WTC11 (cell line): Measurements from ENCODE around the gene ITCH. TPM values are rescaled to one million over a fixed set of nuclear protein-coding genes. Genes with fewer than 3 reads are reported as not detected.

Experiments
- ATAC-seq: fragments of 200-7000 bp; cut with Tn5 transposase; 2 replicates; pipeline ENCODE4 v1.10.0; 2021; ENCODE audit warnings: mild to moderate bottlenecking, moderate library complexity
- CTCF ChIA-PET: fragments of 300-600 bp; sonication (Branson Sonifier 250); formaldehyde crosslinking; loops from one replicate; lab custom pipeline; 2021; ENCODE audit warnings: antibody characterized with exemption; lab: Charles Lee
- POLR2A ChIA-PET: fragments of 350-600 bp; sonication (Branson Sonifier 250); formaldehyde crosslinking; loops from one replicate; lab custom pipeline; 2021; ENCODE audit warnings: antibody characterized with exemption; lab: Charles Lee
- DNase-seq: peaks from one replicate; pipeline ENCODE4 v3.0.0; 2021; ENCODE audit warnings: low spot score
- H3K27ac Mint-ChIP-seq: 2 replicates; pipeline ENCODE4 v1.8.0; 2021; ENCODE audit warnings: mixed read lengths
- H3K27me3 Mint-ChIP-seq: 2 replicates; pipeline ENCODE4 v1.8.0; 2021; ENCODE audit warnings: low read depth, mild to moderate bottlenecking, moderate library complexity, mixed read lengths
- H3K36me3 Mint-ChIP-seq: 2 replicates; pipeline ENCODE4 v1.8.0; 2021; ENCODE audit warnings: mixed read lengths
- H3K4me1 Mint-ChIP-seq: 2 replicates; pipeline ENCODE4 v1.8.0; 2022; ENCODE audit warnings: mixed read lengths
- H3K4me3 Mint-ChIP-seq: 2 replicates; pipeline ENCODE4 v1.8.0; 2021; ENCODE audit warnings: mild to moderate bottlenecking, moderate library complexity, mixed read lengths
- H3K9me3 Mint-ChIP-seq: 2 replicates; pipeline ENCODE4 v1.8.0; 2021; ENCODE audit warnings: mixed read lengths
- CREB1 ChIP-seq: sonication (generic); formaldehyde crosslinking; IDR thresholded peaks from 2 replicates; pipeline ENCODE4 v1.8.0; 2023; ENCODE audit warnings: mild to moderate bottlenecking, missing genetic modification reagents
- ESRRA ChIP-seq: sonication (generic); formaldehyde crosslinking; IDR thresholded peaks from 2 replicates; pipeline ENCODE4 v1.8.1; 2022; ENCODE audit warnings: mild to moderate bottlenecking, missing genetic modification reagents, borderline replicate concordance
- ETV6 ChIP-seq: sonication (generic); formaldehyde crosslinking; IDR thresholded peaks from 2 replicates; pipeline ENCODE4 v1.8.1; 2022; ENCODE audit warnings: mild to moderate bottlenecking, missing genetic modification reagents
- GTF2I ChIP-seq: fragments of 250-450 bp; sonication (Bioruptor Pico); conservative IDR thresholded peaks from 2 replicates; pipeline ENCODE4 v1.4.0; 2021; ENCODE audit warnings: mild to moderate bottlenecking
- HMGXB4 ChIP-seq: sonication (generic); formaldehyde crosslinking; IDR thresholded peaks from 2 replicates; pipeline ENCODE4 v1.8.1; 2023; ENCODE audit warnings: mild to moderate bottlenecking, moderate library complexity, missing genetic modification reagents
- IRF1 ChIP-seq: sonication (generic); formaldehyde crosslinking; IDR thresholded peaks from 2 replicates; pipeline ENCODE4 v1.8.0; 2023; ENCODE audit warnings: missing genetic modification reagents
- JAZF1 ChIP-seq: fragments of 250-450 bp; sonication (Bioruptor Pico); IDR thresholded peaks from 2 replicates; pipeline ENCODE4 v1.9.0; 2021; ENCODE audit warnings: moderate library complexity, mild to moderate bottlenecking, inconsistent platforms
- NFATC4 ChIP-seq: fragments of 250-450 bp; sonication (Bioruptor Pico); IDR thresholded peaks from 2 replicates; pipeline ENCODE4 v1.9.0; 2021; ENCODE audit warnings: mild to moderate bottlenecking
- NFE2L1 ChIP-seq: sonication (generic); formaldehyde crosslinking; IDR thresholded peaks from 2 replicates; pipeline ENCODE4 v1.8.1; 2023; ENCODE audit warnings: missing genetic modification reagents
- NR3C1 ChIP-seq: sonication (generic); formaldehyde crosslinking; conservative IDR thresholded peaks from 2 replicates; pipeline ENCODE4 v1.8.1; 2023; ENCODE audit warnings: low read depth, mild to moderate bottlenecking, missing genetic modification reagents
- OVOL2 ChIP-seq: fragments of 250-450 bp; sonication (Bioruptor Pico); IDR thresholded peaks from 2 replicates; pipeline ENCODE4 v1.9.0; 2021; ENCODE audit warnings: mild to moderate bottlenecking, borderline replicate concordance
- PRRX2 ChIP-seq: fragments of 250-450 bp; sonication (Bioruptor Pico); IDR thresholded peaks from 2 replicates; pipeline ENCODE4 v1.8.0; 2021; ENCODE audit warnings: mild to moderate bottlenecking
- RORB ChIP-seq: fragments of 250-450 bp; sonication (Bioruptor Pico); IDR thresholded peaks from 2 replicates; pipeline ENCODE4 v1.9.0; 2021; ENCODE audit warnings: mild to moderate bottlenecking
- TEAD4 ChIP-seq: sonication (generic); formaldehyde crosslinking; IDR thresholded peaks from 2 replicates; pipeline ENCODE4 v1.8.0; 2022; ENCODE audit warnings: mild to moderate bottlenecking, missing genetic modification reagents
- ZNF263 ChIP-seq: sonication (generic); formaldehyde crosslinking; IDR thresholded peaks from 2 replicates; pipeline ENCODE4 v1.8.1; 2022; ENCODE audit warnings: low read depth, mild to moderate bottlenecking, moderate library complexity, missing genetic modification reagents
- ZNF281 ChIP-seq: sonication (generic); formaldehyde crosslinking; IDR thresholded peaks from 2 replicates; pipeline ENCODE4 v1.8.0; 2023; ENCODE audit warnings: mild to moderate bottlenecking, missing genetic modification reagents
- total RNA-seq: library from RNA; stranded (reverse); gene quantifications from 3 replicates; pipeline ENCODE4 v1.2.3, GENCODE V29; 2021
- TF ChIP-seq, protein P1 (sequence below): fragments of 250-450 bp; sonication (Bioruptor Pico); IDR thresholded peaks from 2 replicates; pipeline ENCODE4 v2.1.2; 2022; ENCODE audit warnings: mild to moderate bottlenecking, moderate library complexity
- TF ChIP-seq, protein P2 (sequence below): sonication (generic); formaldehyde crosslinking; IDR thresholded peaks from 2 replicates; pipeline ENCODE4 v1.8.1; 2023; ENCODE audit warnings: mild to moderate bottlenecking, missing genetic modification reagents, moderate library complexity
- TF ChIP-seq, protein P3 (sequence below): sonication (generic); formaldehyde crosslinking; IDR thresholded peaks from 2 replicates; pipeline ENCODE4 v1.8.0; 2022; ENCODE audit warnings: missing genetic modification reagents
- TF ChIP-seq, protein P4 (sequence below): sonication (generic); formaldehyde crosslinking; IDR thresholded peaks from 2 replicates; pipeline ENCODE4 v1.8.1; 2022; ENCODE audit warnings: mild to moderate bottlenecking, moderate library complexity, missing genetic modification reagents
- TF ChIP-seq, protein P5 (sequence below): fragments of 250-450 bp; sonication (Bioruptor Pico); IDR thresholded peaks from 2 replicates; pipeline ENCODE4 v1.9.0; 2021; ENCODE audit warnings: mild to moderate bottlenecking

ITCH gene
- total RNA-seq, 1 experiment from 2014 or later: 35.8 TPM

- TF ChIP-seq ESRRA (CRISPR knock-in tag) (no peak; the same call in 1 of the 2 replicates), ZNF281 (CRISPR knock-in tag) (no peak), NFE2L1 (CRISPR knock-in tag) (no peak)
- TF ChIP-seq, protein P1, sequence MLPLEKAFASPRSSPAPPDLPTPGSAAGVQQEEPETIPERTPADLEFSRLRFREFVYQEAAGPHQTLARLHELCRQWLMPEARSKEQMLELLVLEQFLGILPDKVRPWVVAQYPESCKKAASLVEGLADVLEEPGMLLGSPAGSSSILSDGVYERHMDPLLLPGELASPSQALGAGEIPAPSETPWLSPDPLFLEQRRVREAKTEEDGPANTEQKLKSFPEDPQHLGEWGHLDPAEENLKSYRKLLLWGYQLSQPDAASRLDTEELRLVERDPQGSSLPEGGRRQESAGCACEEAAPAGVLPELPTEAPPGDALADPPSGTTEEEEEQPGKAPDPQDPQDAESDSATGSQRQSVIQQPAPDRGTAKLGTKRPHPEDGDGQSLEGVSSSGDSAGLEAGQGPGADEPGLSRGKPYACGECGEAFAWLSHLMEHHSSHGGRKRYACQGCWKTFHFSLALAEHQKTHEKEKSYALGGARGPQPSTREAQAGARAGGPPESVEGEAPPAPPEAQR (CRISPR knock-in tag): no peak
These were observed 195.5 kb downstream of the ITCH start, which contains the start of gene MAP1LC3A (continued) for GRCh38 chr20:34558320-34559218.

- peak; percentile 19 for DNase-seq
- no peak for ATAC-seq
- no peaks in the 10 kb centered on the region for H3K9me3 Mint-ChIP-seq
- H3K4me3 Mint-ChIP-seq: peak overlapping the region; percentile 60
- peaks cover 7% of the 10 kb centered on the region for H3K27me3 Mint-ChIP-seq
- ChIA-PET POLR2A (interaction anchor here (1.0 to 1.6 kb wide), 2 partner anchors 15 to 146 kb away, joined by 4 to 6 read pairs; no protein-coding TSS in a partner anchor), CTCF (interaction anchor here (0.6 to 2.9 kb wide), 14 partner anchors 10 to 369 kb away, joined by 3 to 12 read pairs (median 6); partner anchors contain the start of gene TP53INP2)
- H3K27ac Mint-ChIP-seq: no peak overlapping the region
- H3K4me1 Mint-ChIP-seq: peaks cover 4% of the 10 kb centered on the region
- no peaks in the 10 kb centered on the region for H3K36me3 Mint-ChIP-seq
- TF ChIP-seq, protein P2, sequence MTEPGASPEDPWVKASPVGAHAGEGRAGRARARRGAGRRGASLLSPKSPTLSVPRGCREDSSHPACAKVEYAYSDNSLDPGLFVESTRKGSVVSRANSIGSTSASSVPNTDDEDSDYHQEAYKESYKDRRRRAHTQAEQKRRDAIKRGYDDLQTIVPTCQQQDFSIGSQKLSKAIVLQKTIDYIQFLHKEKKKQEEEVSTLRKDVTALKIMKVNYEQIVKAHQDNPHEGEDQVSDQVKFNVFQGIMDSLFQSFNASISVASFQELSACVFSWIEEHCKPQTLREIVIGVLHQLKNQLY (CRISPR knock-in tag): no peak
- TF ChIP-seq OVOL2 (CRISPR knock-in tag) (no peak), ZNF263 (no peak), TEAD4 (no peak), NR3C1 (CRISPR knock-in tag) (no peak), HMGXB4 (CRISPR knock-in tag) (no peak), PRRX2 (CRISPR knock-in tag) (no peak), JAZF1 (no peak), CREB1 (CRISPR knock-in tag) (no peak), NFATC4 (no peak), ETV6 (CRISPR knock-in tag) (no peak), GTF2I (CRISPR knock-in tag) (no peak), RORB (CRISPR knock-in tag) (no peak), IRF1 (no peak)
- TF ChIP-seq, protein P3, sequence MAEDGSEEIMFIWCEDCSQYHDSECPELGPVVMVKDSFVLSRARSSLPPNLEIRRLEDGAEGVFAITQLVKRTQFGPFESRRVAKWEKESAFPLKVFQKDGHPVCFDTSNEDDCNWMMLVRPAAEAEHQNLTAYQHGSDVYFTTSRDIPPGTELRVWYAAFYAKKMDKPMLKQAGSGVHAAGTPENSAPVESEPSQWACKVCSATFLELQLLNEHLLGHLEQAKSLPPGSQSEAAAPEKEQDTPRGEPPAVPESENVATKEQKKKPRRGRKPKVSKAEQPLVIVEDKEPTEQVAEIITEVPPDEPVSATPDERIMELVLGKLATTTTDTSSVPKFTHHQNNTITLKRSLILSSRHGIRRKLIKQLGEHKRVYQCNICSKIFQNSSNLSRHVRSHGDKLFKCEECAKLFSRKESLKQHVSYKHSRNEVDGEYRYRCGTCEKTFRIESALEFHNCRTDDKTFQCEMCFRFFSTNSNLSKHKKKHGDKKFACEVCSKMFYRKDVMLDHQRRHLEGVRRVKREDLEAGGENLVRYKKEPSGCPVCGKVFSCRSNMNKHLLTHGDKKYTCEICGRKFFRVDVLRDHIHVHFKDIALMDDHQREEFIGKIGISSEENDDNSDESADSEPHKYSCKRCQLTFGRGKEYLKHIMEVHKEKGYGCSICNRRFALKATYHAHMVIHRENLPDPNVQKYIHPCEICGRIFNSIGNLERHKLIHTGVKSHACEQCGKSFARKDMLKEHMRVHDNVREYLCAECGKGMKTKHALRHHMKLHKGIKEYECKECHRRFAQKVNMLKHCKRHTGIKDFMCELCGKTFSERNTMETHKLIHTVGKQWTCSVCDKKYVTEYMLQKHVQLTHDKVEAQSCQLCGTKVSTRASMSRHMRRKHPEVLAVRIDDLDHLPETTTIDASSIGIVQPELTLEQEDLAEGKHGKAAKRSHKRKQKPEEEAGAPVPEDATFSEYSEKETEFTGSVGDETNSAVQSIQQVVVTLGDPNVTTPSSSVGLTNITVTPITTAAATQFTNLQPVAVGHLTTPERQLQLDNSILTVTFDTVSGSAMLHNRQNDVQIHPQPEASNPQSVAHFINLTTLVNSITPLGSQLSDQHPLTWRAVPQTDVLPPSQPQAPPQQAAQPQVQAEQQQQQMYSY (CRISPR knock-in tag): no peak
- TF ChIP-seq, protein P4, sequence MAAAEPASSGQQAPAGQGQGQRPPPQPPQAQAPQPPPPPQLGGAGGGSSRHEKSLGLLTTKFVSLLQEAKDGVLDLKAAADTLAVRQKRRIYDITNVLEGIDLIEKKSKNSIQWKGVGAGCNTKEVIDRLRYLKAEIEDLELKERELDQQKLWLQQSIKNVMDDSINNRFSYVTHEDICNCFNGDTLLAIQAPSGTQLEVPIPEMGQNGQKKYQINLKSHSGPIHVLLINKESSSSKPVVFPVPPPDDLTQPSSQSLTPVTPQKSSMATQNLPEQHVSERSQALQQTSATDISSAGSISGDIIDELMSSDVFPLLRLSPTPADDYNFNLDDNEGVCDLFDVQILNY: no peak
- TF ChIP-seq, protein P5, sequence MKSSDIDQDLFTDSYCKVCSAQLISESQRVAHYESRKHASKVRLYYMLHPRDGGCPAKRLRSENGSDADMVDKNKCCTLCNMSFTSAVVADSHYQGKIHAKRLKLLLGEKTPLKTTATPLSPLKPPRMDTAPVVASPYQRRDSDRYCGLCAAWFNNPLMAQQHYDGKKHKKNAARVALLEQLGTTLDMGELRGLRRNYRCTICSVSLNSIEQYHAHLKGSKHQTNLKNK (CRISPR knock-in tag): no peak
These were observed 196.5 kb downstream of the ITCH start for GRCh38 chr20:34559311-34560140.
